K562 (cell line): ENCODE data around the gene KPNA3. TPM values are rescaled to one million over a fixed set of nuclear protein-coding genes. Genes with fewer than 3 reads are reported as not detected.
A peak's percentile ranks its signal among the peaks of the same experiment; 100 is the strongest.

Experiments used
- AFF1 ChIP-seq, 2 experiments: fragments of 450-650 bp; IDR thresholded peaks; 2 replicates each; pipeline ENCODE4 v1.6.1; 2018; ENCODE audit warnings: mild to moderate bottlenecking in 2 of 2, low read depth in 1 of 2; ENCODE audit not compliant: partially characterized antibody in 2 of 2
- CTCF ChIP-seq, 3 experiments: IDR thresholded peaks in 2 of 3; conservative IDR thresholded peaks in 1 of 3; 2 replicates each; pipeline ENCODE4 v1.5.1; 2011 to 2012; ENCODE audit warnings: low read length in 3 of 3, mild to moderate bottlenecking in 3 of 3, control low read depth in 2 of 3, improper control_type of control experiment in 1 of 3, inconsistent platforms in 1 of 3, low read depth in 1 of 3, mixed read lengths in 1 of 3, moderate library complexity in 1 of 3; ENCODE audit not compliant: insufficient read depth in 2 of 3
- HDAC8 ChIP-seq: fragments of 450-650 bp; IDR thresholded peaks from 2 replicates; pipeline ENCODE4 v1.6.1; 2016; ENCODE audit warnings: mild to moderate bottlenecking, missing genetic modification characterization, moderate library complexity, missing compliant biosample characterization
- KDM1A ChIP-seq, 2 experiments: fragments of 450-650 bp; IDR thresholded peaks; 2 replicates each; pipeline ENCODE4 v1.6.1; 2016; ENCODE audit warnings: mild to moderate bottlenecking in 2 of 2
- MTA3 ChIP-seq: fragments of 450-650 bp; formaldehyde crosslinking; IDR thresholded peaks from 2 replicates; pipeline ENCODE4 v1.6.1; 2017; ENCODE audit warnings: mild to moderate bottlenecking, borderline replicate concordance
- RBFOX2 ChIP-seq: fragments of 200-400 bp; formaldehyde crosslinking; IDR thresholded peaks from 2 replicates; pipeline ENCODE4 v1.6.1; 2017; ENCODE audit warnings: low read depth, mild to moderate bottlenecking, low read length, moderate library complexity
- SIN3A ChIP-seq, 2 experiments: fragments of 150-350 bp in 1 of 2; IDR thresholded peaks; 2 replicates each; pipeline ENCODE4 v1.6.1; 2011 to 2016; ENCODE audit warnings: borderline replicate concordance in 2 of 2, low read depth in 2 of 2, low read length in 2 of 2, mild to moderate bottlenecking in 2 of 2, moderate library complexity in 2 of 2; ENCODE audit not compliant: control insufficient read depth in 1 of 2
- SP1 ChIP-seq: sonication (generic); formaldehyde crosslinking; IDR thresholded peaks from 2 replicates; pipeline ENCODE4 v1.8.1; 2022; ENCODE audit warnings: mild to moderate bottlenecking, missing genetic modification reagents
- SP2 ChIP-seq: IDR thresholded peaks from 2 replicates; pipeline ENCODE4 v1.6.1; 2011; ENCODE audit warnings: mild to moderate bottlenecking, low read depth, low read length, moderate library complexity; ENCODE audit not compliant: poor library complexity, severe bottlenecking; ENCODE audit errors: extremely low read depth
- SUPT5H ChIP-seq: fragments of 450-650 bp; IDR thresholded peaks from 2 replicates; pipeline ENCODE4 v1.6.1; 2016
- THRB ChIP-seq: fragments of 450-650 bp; formaldehyde crosslinking; conservative IDR thresholded peaks from 2 replicates; pipeline ENCODE4 v1.4.0; 2022; ENCODE audit warnings: mild to moderate bottlenecking, missing genetic modification characterization
- ZHX1 ChIP-seq: fragments of 150-350 bp; conservative IDR thresholded peaks from 2 replicates; pipeline ENCODE4 v1.6.1; 2014; ENCODE audit warnings: low read length
- ZNF324 ChIP-seq: fragments of 250-450 bp; sonication (Bioruptor Pico); IDR thresholded peaks from 2 replicates; pipeline ENCODE4 v1.4.0; 2020; ENCODE audit warnings: mild to moderate bottlenecking
- ZNF512 ChIP-seq: IDR thresholded peaks from 2 replicates; pipeline ENCODE4 v1.6.1; 2016; ENCODE audit warnings: missing genetic modification characterization, missing compliant biosample characterization
- polyA plus RNA-seq, 8 experiments: library from polyadenylated mRNA; depleted of rRNA in 4 of 8; stranded (reverse) in 5 of 8; unstranded in 3 of 8; fragments of >200 nt; fragmentation: Nextera tagmentation in 2 of 8; fragmentation: Illumina TruSeq in 1 of 8; extraction: Ambion mirVana in 2 of 8; extraction: Trizol in 1 of 8; gene quantifications; 2 replicates each; pipeline versions ENCODE4 v1.2.1 to v1.2.3, GENCODE V29; 2011 to 2014; ENCODE audit warnings: inconsistent platforms in 1 of 8, missing spikeins in 1 of 8
- total RNA-seq, 7 experiments: library from RNA; depleted of rRNA in 6 of 7; stranded (reverse); fragments of >200 nt in 6 of 7; fragmentation: Illumina TruSeq in 2 of 7; extraction: Trizol in 2 of 7; gene quantifications; 2 replicates each; pipeline versions ENCODE4 v1.2.1 to v1.2.3, GENCODE V29; 2011 to 2021; ENCODE audit warnings: low replicate concordance in 1 of 7

Gene KPNA3
- total and polyA plus RNA-seq, 9 of the 15 experiments (the other 6 are each of a cell fraction or from before 2014, with no cell fraction given) = 8.5 to 23.4 (median 15.7) TPM

GRCh38 chr13:49792550-49793324 is at the start of gene KPNA3 (continued):
- TF ChIP-seq ZHX1 (no peak), SP2 (no peak), AFF1 (IDR thresholded peaks at IDR 0.05; ENCODE audit: low read depth in 1 of 2, partially characterized antibody in 2 of 2) (peak in 1 of 2 experiments; percentile 93), ZNF512 (tag) (no peak), THRB (no peak), SUPT5H (peak; percentile 71), MTA3 (peak; percentile 63; the same call in 1 of the 2 replicates), CTCF (IDR thresholded peaks at IDR 0.05 in 2 of 3, conservative IDR thresholded peaks at IDR 0.05 in 1 of 3; ENCODE audit: insufficient read depth in 2 of 3, low read depth in 1 of 3, low read length in 3 of 3) (peak in 2 of 3 experiments; percentile 20 to 26; a peak in 3 of 6 replicates), KDM1A (IDR thresholded peaks at IDR 0.05) (no peak), ZNF324 (0 out of 2 replicates have a peak, but pooled peaks have one; percentile 6), SIN3A (IDR thresholded peaks at IDR 0.05; ENCODE audit: borderline replicate concordance in 2 of 2, control insufficient read depth in 1 of 2, low read depth in 2 of 2, low read length in 2 of 2) (peak; percentile 37 to 60; a peak in 2 of 4 replicates), HDAC8 (tag) (peak; percentile 64; the same call in 1 of the 2 replicates), RBFOX2 (peak; percentile 89), SP1 (CRISPR knock-in tag) (peak; percentile 79)
